Measurements from ENCODE around the gene GPRIN1.
A peak's percentile ranks its signal among the peaks of the same experiment; 100 is the strongest.

GPRIN1 gene

DNA sequence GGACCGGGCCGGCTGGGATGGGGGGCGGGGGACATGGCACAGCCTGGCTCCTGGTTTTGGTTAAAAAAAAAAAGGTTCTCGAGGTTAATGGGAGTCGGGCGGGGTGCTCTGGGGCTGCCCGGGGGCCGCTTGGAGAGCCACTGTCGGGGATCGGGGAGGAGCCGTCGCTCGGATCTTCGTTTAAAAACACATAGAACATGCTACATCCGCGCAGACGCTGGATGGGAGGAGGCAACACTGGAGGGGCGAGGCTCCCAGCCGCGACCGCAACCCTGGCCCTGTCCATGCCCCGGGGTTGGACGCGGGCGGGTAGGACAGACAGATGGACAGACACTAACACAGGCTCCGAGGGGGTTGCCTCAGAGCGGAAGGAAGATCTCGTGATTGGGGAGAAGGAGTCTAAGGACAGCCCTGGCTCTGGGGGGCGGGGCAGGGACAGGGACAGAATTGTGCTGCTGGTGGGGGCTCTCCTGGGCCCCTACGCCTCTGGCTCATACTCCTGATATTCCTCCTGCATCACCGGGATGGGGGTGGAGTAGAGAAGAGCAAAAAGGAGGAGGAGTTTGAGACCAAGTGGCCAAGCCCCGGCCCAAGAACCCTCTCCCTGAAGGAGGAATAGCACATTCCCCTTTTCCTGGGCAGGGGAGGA lies 10.5 kb upstream of the GPRIN1 start (continued):
- TF ChIP-seq, protein P1, sequence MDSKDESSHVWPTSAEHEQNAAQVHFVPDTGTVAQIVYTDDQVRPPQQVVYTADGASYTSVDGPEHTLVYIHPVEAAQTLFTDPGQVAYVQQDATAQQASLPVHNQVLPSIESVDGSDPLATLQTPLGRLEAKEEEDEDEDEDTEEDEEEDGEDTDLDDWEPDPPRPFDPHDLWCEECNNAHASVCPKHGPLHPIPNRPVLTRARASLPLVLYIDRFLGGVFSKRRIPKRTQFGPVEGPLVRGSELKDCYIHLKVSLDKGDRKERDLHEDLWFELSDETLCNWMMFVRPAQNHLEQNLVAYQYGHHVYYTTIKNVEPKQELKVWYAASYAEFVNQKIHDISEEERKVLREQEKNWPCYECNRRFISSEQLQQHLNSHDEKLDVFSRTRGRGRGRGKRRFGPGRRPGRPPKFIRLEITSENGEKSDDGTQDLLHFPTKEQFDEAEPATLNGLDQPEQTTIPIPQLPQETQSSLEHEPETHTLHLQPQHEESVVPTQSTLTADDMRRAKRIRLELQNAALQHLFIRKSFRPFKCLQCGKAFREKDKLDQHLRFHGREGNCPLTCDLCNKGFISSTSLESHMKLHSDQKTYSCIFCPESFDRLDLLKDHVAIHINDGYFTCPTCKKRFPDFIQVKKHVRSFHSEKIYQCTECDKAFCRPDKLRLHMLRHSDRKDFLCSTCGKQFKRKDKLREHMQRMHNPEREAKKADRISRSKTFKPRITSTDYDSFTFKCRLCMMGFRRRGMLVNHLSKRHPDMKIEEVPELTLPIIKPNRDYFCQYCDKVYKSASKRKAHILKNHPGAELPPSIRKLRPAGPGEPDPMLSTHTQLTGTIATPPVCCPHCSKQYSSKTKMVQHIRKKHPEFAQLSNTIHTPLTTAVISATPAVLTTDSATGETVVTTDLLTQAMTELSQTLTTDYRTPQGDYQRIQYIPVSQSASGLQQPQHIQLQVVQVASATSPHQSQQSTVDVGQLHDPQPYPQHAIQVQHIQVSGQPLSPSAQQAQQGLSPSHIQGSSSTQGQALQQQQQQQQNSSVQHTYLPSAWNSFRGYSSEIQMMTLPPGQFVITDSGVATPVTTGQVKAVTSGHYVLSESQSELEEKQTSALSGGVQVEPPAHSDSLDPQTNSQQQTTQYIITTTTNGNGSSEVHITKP (tag by site-specific recombination; IDR thresholded peaks at IDR 0.05) = peak; percentile 97
- TF ChIP-seq, protein P2, sequence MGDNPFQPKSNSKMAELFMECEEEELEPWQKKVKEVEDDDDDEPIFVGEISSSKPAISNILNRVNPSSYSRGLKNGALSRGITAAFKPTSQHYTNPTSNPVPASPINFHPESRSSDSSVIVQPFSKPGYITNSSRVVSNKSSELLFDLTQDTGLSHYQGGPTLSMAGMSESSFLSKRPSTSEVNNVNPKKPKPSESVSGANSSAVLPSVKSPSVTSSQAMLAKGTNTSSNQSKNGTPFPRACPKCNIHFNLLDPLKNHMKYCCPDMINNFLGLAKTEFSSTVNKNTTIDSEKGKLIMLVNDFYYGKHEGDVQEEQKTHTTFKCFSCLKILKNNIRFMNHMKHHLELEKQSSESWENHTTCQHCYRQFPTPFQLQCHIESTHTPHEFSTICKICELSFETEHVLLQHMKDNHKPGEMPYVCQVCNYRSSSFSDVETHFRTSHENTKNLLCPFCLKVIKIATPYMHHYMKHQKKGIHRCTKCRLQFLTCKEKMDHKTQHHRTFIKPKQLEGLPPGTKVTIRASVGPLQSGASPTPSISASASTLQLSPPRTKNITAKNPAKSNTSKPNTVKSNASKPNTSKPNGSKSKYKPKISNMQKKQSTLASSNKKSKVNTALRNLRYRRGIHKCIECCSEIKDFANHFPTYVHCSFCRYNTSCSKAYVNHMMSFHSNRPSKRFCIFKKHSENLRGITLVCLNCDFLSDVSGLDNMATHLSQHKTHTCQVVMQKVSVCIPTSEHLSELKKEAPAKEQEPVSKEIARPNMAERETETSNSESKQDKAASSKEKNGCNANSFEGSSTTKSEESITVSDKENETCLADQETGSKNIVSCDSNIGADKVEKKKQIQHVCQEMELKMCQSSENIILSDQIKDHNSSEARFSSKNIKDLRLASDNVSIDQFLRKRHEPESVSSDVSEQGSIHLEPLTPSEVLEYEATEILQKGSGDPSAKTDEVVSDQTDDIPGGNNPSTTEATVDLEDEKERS (tag by site-specific recombination; IDR thresholded peaks at IDR 0.05) = no peak
- TF ChIP-seq ZNF121 (tag by site-specific recombination; IDR thresholded peaks at IDR 0.05) = no peak
- TF ChIP-seq, protein P3, sequence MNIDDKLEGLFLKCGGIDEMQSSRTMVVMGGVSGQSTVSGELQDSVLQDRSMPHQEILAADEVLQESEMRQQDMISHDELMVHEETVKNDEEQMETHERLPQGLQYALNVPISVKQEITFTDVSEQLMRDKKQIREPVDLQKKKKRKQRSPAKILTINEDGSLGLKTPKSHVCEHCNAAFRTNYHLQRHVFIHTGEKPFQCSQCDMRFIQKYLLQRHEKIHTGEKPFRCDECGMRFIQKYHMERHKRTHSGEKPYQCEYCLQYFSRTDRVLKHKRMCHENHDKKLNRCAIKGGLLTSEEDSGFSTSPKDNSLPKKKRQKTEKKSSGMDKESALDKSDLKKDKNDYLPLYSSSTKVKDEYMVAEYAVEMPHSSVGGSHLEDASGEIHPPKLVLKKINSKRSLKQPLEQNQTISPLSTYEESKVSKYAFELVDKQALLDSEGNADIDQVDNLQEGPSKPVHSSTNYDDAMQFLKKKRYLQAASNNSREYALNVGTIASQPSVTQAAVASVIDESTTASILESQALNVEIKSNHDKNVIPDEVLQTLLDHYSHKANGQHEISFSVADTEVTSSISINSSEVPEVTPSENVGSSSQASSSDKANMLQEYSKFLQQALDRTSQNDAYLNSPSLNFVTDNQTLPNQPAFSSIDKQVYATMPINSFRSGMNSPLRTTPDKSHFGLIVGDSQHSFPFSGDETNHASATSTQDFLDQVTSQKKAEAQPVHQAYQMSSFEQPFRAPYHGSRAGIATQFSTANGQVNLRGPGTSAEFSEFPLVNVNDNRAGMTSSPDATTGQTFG (tag by site-specific recombination; IDR thresholded peaks at IDR 0.05; ENCODE audit: borderline replicate concordance) = no peak
- no peak for TF ChIP-seq ZNF707 (tag by site-specific recombination; IDR thresholded peaks at IDR 0.05)
- TF ChIP-seq, protein P4, sequence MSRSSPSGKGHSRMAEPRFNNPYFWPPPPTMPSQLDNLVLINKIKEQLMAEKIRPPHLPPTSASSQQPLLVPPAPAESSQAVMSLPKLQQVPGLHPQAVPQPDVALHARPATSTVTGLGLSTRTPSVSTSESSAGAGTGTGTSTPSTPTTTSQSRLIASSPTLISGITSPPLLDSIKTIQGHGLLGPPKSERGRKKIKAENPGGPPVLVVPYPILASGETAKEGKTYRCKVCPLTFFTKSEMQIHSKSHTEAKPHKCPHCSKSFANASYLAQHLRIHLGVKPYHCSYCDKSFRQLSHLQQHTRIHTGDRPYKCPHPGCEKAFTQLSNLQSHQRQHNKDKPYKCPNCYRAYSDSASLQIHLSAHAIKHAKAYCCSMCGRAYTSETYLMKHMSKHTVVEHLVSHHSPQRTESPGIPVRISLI (tag by site-specific recombination; IDR thresholded peaks at IDR 0.05) = no peak
- TF ChIP-seq ZNF677 (tag by site-specific recombination; IDR thresholded peaks at IDR 0.05) = no peak

DNA sequence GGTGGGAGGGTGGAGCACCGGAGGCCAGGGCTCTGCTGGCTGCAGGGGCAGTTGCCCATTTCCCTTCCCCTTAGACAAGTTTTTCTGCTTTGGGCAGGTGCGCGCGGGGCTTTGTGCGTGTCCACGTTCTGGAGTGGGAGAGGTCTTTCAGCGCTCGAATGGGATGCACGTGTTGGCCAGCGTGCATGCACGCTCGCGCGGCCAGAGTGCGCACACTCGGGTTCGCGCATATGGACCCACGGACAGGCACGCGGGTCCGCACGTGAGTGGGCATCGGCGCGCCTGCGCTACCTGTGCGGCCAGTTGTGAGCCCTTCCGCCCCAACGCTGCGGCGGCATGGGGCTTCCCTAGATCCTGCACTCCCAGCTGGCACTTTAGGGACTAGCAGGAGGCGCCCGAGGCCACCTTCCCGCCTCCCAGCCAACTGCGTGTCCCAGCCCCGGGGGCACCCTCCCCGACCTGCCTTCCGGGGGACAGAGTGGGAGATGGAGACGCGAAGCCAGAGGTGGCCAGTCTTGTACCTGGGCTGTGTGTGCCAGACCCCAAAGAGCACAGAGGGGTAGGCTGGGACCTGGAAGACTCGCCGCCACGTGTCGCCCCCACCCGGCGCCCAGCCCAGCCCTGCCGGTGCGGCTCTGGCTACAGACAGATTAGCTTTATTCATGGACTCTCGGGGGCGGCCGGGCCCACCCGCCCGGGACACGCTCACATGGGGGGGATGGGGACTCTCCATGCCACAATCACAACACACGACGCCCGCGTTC lies 9.8 kb upstream of the GPRIN1 start:
- Histone ChIP-seq H3K36me3 (ENCODE audit: control insufficient read depth in 2 of 2, insufficient read depth in 1 of 2, low read length in 2 of 2) (no peaks in the 10 kb centered on the region), H3K4me1 (ENCODE audit: control insufficient read depth, insufficient read depth, low read length) (no peaks in the 10 kb centered on the region), H3K4me3 (ENCODE audit: low read depth, low read length) (no peak overlapping the region), H3K27ac (ENCODE audit: extremely low read depth, low read depth, low read length) (no peak overlapping the region), H3K9me3 (ENCODE audit: control insufficient read depth, insufficient read depth, low read depth, low read length) (no peaks in the 10 kb centered on the region)
- ChIA-PET POLR2A (no interaction called here), CTCF (no interaction called here)
- TF ChIP-seq ZNF223 (tag by site-specific recombination; IDR thresholded peaks at IDR 0.05) (0 out of 2 replicates have a peak, but pooled peaks have one; percentile 40), ZNF2 (tag by site-specific recombination; IDR thresholded peaks at IDR 0.05) (no peak)

DNA sequence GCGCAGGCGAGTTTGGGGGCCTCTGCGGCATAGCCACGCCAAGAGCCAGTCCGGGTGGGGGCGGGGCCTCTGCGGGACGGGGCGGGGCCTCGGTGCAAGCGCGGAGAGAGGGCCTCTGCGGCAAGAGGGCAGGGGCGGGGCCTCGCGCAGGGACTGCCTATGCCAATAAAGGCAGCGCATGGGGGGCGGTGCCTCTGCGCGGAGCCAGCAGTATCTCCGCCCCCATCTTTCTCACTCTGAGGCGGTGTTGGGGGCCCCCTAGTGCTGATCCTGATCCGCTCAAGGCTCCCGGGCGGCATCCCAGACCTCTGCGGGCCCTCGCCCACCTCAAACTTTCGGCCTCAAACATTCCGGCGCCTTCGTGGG lies 9.2 kb upstream of the GPRIN1 start:
- Histone ChIP-seq H3K36me3 (ENCODE audit: control insufficient read depth in 2 of 2, insufficient read depth in 1 of 2, low read length in 2 of 2) (no peaks in the 10 kb centered on the region), H3K4me1 (ENCODE audit: control insufficient read depth, insufficient read depth, low read length) (no peaks in the 10 kb centered on the region), H3K9me3 (ENCODE audit: control insufficient read depth, insufficient read depth, low read depth, low read length) (no peaks in the 10 kb centered on the region), H3K27ac (ENCODE audit: extremely low read depth, low read depth, low read length) (no peak overlapping the region), H3K4me3 (ENCODE audit: low read depth, low read length) (no peak overlapping the region)
- ChIA-PET POLR2A (no interaction called here), CTCF (no interaction called here)
- TF ChIP-seq EGR2 (tag by site-specific recombination; IDR thresholded peaks at IDR 0.05; ENCODE audit: low read depth) = peak; percentile 30; the same call in 1 of the 2 replicates
- TF ChIP-seq REPIN1 (tag by site-specific recombination; IDR thresholded peaks at IDR 0.05; ENCODE audit: low read depth) = no peak
- TF ChIP-seq ZNF394 (tag by site-specific recombination; IDR thresholded peaks at IDR 0.05; ENCODE audit: borderline replicate concordance) = no peak
- TF ChIP-seq ZNF169 (tag by site-specific recombination; IDR thresholded peaks at IDR 0.05) = no peak
